AG10803 (cell line): ENCODE results near the gene BAHCC1.

Experiments
- DNase-seq: peaks from one replicate; pipeline ENCODE4 v3.0.0; 2010; ENCODE audit warnings: low read depth
- H3K4me3 ChIP-seq: 2 replicates; pipeline ENCODE4 v1.5.1; 2011; ENCODE audit warnings: mild to moderate bottlenecking, low read length, control low read depth
- TF ChIP-seq, protein P1 (sequence below): conservative IDR thresholded peaks from 2 replicates; pipeline ENCODE4 v1.5.1; 2011; ENCODE audit warnings: mild to moderate bottlenecking, low read length, control low read depth, inconsistent platforms

The BAHCC1 gene

DNA sequence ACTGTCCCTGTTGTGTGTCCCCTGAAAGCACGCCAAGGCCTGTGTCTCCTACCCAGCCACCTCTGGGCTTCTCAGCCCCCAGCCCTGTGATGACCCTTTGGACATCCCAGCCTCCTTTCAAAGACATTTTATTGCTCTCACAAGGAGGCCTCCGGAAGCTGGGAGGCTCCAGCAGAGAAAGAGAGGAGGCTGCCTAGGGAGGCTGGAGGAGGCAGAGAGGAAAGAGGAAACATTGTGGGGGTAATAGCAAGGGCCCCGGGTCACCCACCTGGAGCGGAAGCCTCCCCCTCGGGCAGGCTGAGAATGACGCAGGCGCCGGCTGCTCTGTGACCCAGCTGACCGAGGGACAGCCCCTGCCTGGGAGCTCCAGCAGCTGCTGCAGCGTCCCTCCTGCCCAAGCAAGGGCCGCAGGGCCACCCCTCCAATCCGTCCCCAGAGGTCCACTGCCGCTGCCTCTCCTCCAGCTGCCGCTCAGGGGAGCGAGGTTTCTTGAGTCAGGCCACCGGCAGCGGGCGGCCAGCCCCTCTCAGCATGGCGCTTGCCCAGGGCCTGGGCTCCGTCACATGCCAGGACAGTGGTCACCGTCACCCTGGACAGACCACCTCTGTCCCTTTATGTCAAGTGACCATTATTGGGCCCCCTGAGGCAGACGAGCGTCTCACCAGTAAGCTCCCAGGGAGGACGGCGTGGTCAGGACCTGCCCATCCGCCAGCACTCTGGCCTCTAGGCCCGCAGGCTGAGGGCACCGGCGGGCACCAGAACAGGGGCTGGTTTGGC, 88.0 kb downstream of the BAHCC1 start:
- DNase-seq = no peak
- H3K4me3 ChIP-seq = no peak overlapping the region
- TF ChIP-seq, protein P1, sequence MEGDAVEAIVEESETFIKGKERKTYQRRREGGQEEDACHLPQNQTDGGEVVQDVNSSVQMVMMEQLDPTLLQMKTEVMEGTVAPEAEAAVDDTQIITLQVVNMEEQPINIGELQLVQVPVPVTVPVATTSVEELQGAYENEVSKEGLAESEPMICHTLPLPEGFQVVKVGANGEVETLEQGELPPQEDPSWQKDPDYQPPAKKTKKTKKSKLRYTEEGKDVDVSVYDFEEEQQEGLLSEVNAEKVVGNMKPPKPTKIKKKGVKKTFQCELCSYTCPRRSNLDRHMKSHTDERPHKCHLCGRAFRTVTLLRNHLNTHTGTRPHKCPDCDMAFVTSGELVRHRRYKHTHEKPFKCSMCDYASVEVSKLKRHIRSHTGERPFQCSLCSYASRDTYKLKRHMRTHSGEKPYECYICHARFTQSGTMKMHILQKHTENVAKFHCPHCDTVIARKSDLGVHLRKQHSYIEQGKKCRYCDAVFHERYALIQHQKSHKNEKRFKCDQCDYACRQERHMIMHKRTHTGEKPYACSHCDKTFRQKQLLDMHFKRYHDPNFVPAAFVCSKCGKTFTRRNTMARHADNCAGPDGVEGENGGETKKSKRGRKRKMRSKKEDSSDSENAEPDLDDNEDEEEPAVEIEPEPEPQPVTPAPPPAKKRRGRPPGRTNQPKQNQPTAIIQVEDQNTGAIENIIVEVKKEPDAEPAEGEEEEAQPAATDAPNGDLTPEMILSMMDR = no peak

DNA sequence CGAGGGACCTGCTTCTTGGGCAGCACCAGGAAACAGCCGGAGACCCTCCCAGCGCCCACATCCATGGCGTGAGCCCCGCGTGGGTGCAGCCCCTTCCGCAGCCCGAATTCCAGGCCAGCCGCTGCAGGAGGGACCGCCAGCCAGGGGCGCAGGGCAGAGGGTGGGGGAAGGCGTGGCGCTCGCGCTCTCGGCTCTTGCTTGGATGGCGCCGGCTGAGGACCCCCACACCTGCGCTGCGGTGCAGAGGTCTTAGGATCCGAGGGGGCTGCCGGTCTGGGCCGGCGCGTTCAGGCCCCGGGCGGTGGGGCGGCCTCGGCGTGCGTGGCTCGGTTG, 88.6 kb downstream of the BAHCC1 start:
- TF ChIP-seq, protein P1 = no peak
- H3K4me3 ChIP-seq = peak overlapping the region; percentile 53
- DNase-seq = no peak

DNA sequence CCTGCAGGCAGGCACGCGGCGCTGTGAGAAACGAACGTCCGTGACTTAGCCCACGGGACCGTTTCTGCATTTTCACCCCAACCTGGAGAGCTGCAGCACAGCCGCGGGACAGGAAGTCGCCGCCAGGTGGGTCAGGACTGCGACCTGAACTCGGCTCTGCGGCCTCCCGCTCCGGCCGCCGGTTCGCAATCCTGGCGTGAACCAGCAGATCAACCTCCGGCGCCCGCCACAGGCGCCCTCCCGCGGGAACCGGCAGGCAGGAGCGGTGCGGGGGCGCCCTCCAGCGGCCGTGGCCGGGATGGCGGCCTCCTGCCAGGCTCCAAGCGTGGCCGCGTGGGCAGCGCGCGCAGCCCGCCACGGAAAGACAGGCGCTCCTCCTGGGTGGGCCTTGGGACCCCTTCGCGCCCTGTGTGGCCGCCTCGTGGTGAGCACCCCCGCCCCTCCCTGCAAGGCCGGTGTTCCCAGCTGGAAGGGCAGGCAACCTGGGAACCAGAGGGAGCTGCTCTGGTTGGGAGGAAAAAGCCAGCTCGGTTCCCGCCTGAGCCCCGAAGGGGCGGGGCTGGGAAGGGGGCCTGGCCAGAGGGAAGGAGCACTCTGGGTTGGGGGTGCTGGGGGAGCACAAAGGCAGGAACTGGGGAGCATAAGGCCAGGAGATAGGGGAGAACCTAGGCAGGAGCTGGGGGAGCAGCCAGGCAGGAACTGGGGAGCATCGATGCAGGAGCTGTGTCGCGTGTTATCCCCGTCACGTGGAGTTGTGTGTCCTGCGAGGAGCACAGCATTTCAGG, 89.1 kb downstream of the BAHCC1 start:
- TF ChIP-seq, protein P1 = peak; percentile 50
- H3K4me3 ChIP-seq = peak overlapping the region; percentile 53
- peak; percentile 74 for DNase-seq

DNA sequence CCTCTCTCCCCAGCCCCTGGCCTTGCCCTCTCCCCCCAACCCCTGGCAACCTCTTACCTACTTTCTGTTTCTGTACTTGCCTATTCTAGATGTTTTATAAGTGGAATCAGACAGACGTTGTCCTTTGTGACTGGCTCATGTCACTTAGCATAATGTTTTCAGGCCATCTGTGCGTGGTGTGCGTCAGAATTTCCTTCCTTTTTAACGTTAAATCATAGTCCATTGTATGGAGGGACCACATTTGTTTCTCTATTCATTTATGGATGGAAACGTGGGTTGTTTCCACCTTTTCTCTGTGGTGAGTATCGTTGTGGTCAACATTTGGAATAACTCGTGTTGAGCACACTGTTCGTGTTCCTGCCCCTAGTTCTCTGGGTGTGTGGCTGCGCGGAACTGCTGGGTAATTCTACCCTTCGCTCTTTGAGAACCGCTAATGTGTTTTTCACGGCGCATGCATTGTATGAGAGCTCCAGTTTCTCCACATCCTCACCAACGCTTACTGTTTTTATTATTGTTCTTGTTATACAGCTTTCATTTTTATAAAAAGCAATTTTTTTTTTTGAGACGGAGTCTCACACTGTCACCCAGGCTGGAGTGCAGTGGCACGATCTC, 91.0 kb downstream of the BAHCC1 start:
- DNase-seq = no peak
- H3K4me3 ChIP-seq = no peak overlapping the region
- TF ChIP-seq, protein P1 = no peak

DNA sequence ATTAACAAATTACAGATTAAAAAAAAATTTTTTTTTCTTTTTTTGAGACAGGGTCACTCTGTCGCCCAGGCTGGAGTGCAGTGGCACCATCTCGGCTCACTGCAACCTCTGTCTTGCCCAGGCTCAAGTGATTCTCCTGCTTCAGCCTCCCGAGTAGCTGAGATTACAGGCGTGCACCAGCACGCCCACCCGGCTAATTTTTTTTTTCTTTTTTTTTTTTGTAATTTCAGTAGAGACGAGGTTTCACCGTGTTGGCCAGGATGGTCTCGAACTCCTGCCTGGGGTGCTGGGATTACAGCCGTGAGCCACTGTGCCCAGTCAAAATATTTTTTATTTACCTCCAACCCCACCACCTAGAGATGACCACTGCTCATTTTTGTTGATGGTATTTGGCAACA, 91.8 kb downstream of the BAHCC1 start:
- no peak for DNase-seq
- TF ChIP-seq, protein P1 = no peak
- H3K4me3 ChIP-seq = no peak overlapping the region; the same call in 1 of the 2 replicates

DNA sequence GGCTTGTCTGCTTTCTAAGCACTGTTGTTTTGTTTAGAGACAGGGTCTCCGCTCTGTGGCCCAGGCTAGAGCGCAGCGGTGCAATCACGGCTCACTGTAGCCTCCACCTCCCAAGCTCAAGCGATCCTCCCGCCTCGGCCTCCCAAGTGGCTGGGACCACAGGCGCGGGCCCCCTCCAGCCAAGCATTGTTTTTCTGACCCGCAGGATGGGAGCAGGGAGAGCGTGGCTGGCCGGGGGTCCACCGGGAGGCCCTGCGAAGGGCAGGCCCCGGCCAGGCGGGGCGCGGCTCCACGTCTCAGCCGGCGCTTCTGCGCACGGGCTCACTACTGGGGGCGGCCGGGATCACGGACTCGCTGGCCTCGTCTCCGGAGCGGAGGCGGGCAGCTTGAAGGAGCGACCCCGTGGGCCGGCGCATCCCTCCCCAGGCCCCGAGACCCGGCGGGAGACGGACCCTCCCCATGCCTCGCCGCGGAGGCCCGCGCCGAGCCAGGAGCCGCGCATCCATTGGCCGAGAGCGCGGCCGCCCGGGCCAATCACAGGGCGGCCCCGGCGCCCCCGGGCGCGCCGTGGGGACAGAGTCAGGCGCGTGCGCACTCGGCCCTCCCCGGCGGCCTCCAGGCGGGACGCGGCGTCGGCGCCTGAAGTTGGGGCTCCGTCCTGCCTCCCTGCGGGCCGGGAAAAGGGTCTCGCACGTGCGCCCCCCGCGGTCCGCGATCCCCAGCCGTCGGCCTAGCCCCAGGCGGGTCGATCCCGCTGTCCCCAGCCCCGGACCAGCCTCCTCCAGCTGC, 92.4 kb downstream of the BAHCC1 start:
- DNase-seq = peak; percentile 60
- TF ChIP-seq, protein P1 = no peak
- peak overlapping the region; percentile 59 for H3K4me3 ChIP-seq
